ENCODE measurements around the gene DDA1. TPM values are rescaled to one million over a fixed set of nuclear protein-coding genes. Genes with fewer than 3 reads are reported as not detected.

DDA1 gene
- total and polyA plus RNA-seq, 10 of the 15 experiments (the other 5 are each of a cell fraction or from before 2014, with no cell fraction given): 0.76 to 71.0 (median 39.4) TPM

DNA sequence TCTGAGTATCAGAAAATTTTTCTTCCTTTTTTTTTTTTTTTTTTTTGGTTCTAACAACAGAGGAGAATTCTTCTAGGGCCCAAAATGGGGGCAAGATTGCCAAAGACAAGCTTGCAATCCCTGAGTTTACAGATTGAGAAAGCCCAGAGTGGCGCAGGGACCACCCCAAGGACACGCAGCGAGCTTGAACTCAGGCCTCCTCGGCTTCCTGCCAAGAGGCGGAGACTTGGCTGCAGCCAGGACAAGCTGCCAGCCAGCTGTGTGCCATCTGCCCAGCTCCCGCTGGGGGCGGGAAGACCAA is 4.2 kb upstream of the DDA1 start (continued):
- TF ChIP-seq, protein P1, sequence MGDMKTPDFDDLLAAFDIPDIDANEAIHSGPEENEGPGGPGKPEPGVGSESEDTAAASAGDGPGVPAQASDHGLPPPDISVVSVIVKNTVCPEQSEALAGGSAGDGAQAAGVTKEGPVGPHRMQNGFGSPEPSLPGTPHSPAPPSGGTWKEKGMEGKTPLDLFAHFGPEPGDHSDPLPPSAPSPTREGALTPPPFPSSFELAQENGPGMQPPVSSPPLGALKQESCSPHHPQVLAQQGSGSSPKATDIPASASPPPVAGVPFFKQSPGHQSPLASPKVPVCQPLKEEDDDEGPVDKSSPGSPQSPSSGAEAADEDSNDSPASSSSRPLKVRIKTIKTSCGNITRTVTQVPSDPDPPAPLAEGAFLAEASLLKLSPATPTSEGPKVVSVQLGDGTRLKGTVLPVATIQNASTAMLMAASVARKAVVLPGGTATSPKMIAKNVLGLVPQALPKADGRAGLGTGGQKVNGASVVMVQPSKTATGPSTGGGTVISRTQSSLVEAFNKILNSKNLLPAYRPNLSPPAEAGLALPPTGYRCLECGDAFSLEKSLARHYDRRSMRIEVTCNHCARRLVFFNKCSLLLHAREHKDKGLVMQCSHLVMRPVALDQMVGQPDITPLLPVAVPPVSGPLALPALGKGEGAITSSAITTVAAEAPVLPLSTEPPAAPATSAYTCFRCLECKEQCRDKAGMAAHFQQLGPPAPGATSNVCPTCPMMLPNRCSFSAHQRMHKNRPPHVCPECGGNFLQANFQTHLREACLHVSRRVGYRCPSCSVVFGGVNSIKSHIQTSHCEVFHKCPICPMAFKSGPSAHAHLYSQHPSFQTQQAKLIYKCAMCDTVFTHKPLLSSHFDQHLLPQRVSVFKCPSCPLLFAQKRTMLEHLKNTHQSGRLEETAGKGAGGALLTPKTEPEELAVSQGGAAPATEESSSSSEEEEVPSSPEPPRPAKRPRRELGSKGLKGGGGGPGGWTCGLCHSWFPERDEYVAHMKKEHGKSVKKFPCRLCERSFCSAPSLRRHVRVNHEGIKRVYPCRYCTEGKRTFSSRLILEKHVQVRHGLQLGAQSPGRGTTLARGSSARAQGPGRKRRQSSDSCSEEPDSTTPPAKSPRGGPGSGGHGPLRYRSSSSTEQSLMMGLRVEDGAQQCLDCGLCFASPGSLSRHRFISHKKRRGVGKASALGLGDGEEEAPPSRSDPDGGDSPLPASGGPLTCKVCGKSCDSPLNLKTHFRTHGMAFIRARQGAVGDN (IDR thresholded peaks at IDR 0.05): peak; percentile 40; the same call in 1 of the 2 replicates
- no peak for TF ChIP-seq SREBF1 (IDR thresholded peaks at IDR 0.05; ENCODE audit: low read length)
- TF ChIP-seq SMARCA5 (IDR thresholded peaks at IDR 0.05): peak; percentile 96
- no peak for TF ChIP-seq HCFC1 (IDR thresholded peaks at IDR 0.05; ENCODE audit: low read length)
- TF ChIP-seq JUNB (IDR thresholded peaks at IDR 0.05): no peak
- TF ChIP-seq USF1 (IDR thresholded peaks at IDR 0.05; ENCODE audit: borderline replicate concordance, extremely low read length, insufficient read depth, low read depth, low read length): no peak
- no peak for TF ChIP-seq KAT2A (conservative IDR thresholded peaks at IDR 0.05; ENCODE audit: control insufficient read depth, low read depth, low read length)
- TF ChIP-seq RAD51 (IDR thresholded peaks at IDR 0.05): no peak

All from GM12878 (cell line).